ENCODE measurements around the gene FMO1.

Gene FMO1

DNA sequence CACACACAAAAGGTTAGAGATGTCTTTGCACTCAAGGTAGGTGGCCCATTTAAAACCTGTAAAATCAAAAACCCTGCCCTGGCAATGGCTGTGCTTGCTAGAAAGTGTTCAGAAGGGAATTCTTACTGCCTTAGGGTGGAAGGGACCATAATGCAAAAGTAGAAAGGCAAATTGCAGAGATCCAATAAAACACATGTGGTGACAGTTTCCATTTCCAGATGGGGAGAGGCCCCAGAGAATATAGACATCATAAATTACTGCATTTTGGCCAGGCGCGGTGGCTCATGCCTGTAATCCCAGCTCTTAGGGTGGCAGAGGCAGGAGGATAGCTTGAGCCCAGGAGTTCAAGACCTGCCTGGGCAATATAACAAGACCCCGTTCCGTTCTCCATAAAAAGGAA lies 13.0 kb downstream of the FMO1 start:
- no peak overlapping the region for H3K4me3 ChIP-seq (ENCODE audit: low read depth, low read length)
- no peak for TF ChIP-seq CTCF (IDR thresholded peaks at IDR 0.05; ENCODE audit: borderline replicate concordance, insufficient read depth, low read depth, low read length)

DNA sequence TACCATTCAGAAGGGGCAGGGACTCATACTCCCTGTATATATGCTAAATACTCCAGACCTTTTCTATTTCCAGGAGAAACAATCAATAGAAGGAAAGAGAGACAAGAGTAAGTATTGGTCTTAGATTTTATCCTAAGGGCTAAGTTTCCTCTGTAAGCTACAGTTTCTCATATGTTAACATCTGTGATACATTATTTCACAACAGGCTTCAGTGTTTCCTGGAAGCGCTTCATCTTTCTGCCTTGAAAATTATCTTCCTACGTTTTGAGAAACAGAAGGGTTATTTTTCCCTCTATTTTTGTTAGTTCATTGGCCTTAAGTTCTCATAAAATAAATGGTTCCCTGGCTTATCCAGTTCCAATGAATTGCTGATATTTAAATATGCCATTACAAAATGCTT lies 15.6 kb downstream of the FMO1 start:
- H3K4me3 ChIP-seq (ENCODE audit: low read depth, low read length): no peak overlapping the region
- TF ChIP-seq CTCF (IDR thresholded peaks at IDR 0.05; ENCODE audit: borderline replicate concordance, insufficient read depth, low read depth, low read length): no peak

GRCh38 chr1:171265686-171266085 lies 17.4 kb downstream of the FMO1 start:
- H3K4me3 ChIP-seq (ENCODE audit: low read depth, low read length): no peak overlapping the region
- no peak for TF ChIP-seq CTCF (IDR thresholded peaks at IDR 0.05; ENCODE audit: borderline replicate concordance, insufficient read depth, low read depth, low read length)

DNA sequence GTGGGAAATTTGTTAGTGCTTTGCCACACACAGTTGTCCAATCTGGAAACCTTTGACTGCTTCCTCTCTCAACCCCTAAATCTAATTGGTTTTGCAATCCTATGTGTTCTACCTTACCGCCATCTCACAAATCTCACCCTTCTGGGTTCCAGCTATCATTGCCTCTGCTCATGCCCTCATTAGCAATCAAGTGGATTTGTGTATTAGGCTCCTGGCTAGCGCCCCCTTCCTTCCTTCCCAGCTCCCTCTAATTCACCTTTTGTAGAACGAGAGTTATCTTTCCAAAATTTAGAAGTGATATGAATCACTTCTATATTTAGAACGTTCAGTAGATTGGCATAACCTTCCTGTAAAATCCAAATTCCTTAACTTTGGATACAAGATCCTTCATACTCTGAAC lies 18.6 kb downstream of the FMO1 start:
- TF ChIP-seq CTCF (IDR thresholded peaks at IDR 0.05; ENCODE audit: borderline replicate concordance, insufficient read depth, low read depth, low read length): no peak

GRCh38 chr1:171267391-171267790 lies 19.1 kb downstream of the FMO1 start:
- no peak for TF ChIP-seq CTCF (IDR thresholded peaks at IDR 0.05; ENCODE audit: borderline replicate concordance, insufficient read depth, low read depth, low read length)
- no peak overlapping the region for H3K4me3 ChIP-seq (ENCODE audit: low read depth, low read length)

More for the DNA sequence above, 18.6 kb downstream of the FMO1 start:
- no peak overlapping the region for H3K4me3 ChIP-seq (ENCODE audit: low read depth, low read length)

DNA sequence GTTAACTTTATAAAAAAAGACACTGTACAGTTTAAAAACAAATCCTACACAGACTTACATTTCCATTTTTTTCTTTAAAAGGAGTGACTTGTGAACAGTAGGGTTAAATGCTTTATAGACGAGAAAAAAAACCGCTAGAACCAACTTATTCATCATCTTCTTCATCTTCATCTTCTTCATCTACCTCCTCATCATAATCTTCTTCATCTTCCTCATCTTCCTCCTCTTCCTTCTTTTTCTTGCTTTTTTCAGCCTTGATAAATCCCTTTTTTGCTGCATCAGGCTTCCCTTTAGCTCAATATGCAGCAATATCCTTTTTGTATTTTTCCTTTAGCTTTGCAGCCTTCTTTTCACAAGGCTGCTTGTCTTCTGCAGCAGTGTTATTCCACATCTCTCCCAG lies 22.5 kb downstream of the FMO1 start:
- TF ChIP-seq CTCF (IDR thresholded peaks at IDR 0.05; ENCODE audit: borderline replicate concordance, insufficient read depth, low read depth, low read length): no peak
- H3K4me3 ChIP-seq (ENCODE audit: low read depth, low read length): no peak overlapping the region

GRCh38 chr1:171277534-171277933 lies 29.2 kb downstream of the FMO1 start:
- H3K4me3 ChIP-seq (ENCODE audit: low read depth, low read length): no peak overlapping the region
- TF ChIP-seq CTCF (IDR thresholded peaks at IDR 0.05; ENCODE audit: borderline replicate concordance, insufficient read depth, low read depth, low read length): no peak

Data from GM12875 (cell line).